Measurements from ENCODE around the gene LY86.

Gene LY86

GRCh38 chr6:6588064-6588923 is at the start of gene LY86:
LY86 (plus strand) TSS chr6:6588720; CDS start chr6:6588735, 15 bp downstream.
- TF ChIP-seq CTCF (conservative IDR thresholded peaks at IDR 0.05; ENCODE audit: low read depth) = no peak
- H3K27ac ChIP-seq = no peak within 1 kb of the TSS
- DNase-seq (ENCODE audit: low spot score) = no peak
- POLR2A ChIA-PET (ENCODE audit: low non-redundant PET) = no interaction called here
- CTCF ChIA-PET = no interaction called here

GRCh38 chr6:6539036-6539435 is 49.5 kb upstream of the LY86 start:
- ChIA-PET CTCF (no interaction called here), POLR2A (ENCODE audit: low non-redundant PET) (no interaction called here)
- TF ChIP-seq CTCF (conservative IDR thresholded peaks at IDR 0.05; ENCODE audit: low read depth) = no peak
- H3K27ac ChIP-seq = no peak overlapping the region
- DNase-seq (ENCODE audit: low spot score) = no peak

- ChIA-PET POLR2A (ENCODE audit: low non-redundant PET) (no interaction called here), CTCF (no interaction called here)
- no peak for DNase-seq (ENCODE audit: low spot score)
- no peak for TF ChIP-seq CTCF (conservative IDR thresholded peaks at IDR 0.05; ENCODE audit: low read depth)
- H3K27ac ChIP-seq = no peak overlapping the region
Observed at GRCh38 chr6:6542357-6542756, 46.2 kb upstream of the LY86 start.

GRCh38 chr6:6543181-6543879 is 45.2 kb upstream of the LY86 start:
- POLR2A ChIA-PET (ENCODE audit: low non-redundant PET) = no interaction called here
- TF ChIP-seq CTCF (conservative IDR thresholded peaks at IDR 0.05; ENCODE audit: low read depth) = no peak
- CTCF ChIA-PET = no interaction called here
- DNase-seq (ENCODE audit: low spot score) = no peak
- no peak overlapping the region for H3K27ac ChIP-seq

GRCh38 chr6:6545616-6546317 is 42.8 kb upstream of the LY86 start:
- no peak for TF ChIP-seq CTCF (conservative IDR thresholded peaks at IDR 0.05; ENCODE audit: low read depth)
- POLR2A ChIA-PET (ENCODE audit: low non-redundant PET) = no interaction called here
- H3K27ac ChIP-seq = no peak overlapping the region
- DNase-seq (ENCODE audit: low spot score) = no peak
- CTCF ChIA-PET = interaction anchor here (1.0 kb wide), 1 partner anchor 1273 kb away, joined by 3 read pairs; no protein-coding TSS in a partner anchor

All from RWPE1 (cell line).